GM18907 (cell line): ENCODE data around the gene RNU7-1.
"Not testable (repeated sequence)": the region's sequence is repeated elsewhere in the genome, so short reads cannot be mapped to it uniquely, and the experiment has no call there.

ENCODE experiments used
- ATAC-seq: cut with Tn5 transposase; IDR thresholded peaks from one replicate; pipeline ENCODE4 v1.9.1; 2021; ENCODE audit warnings: mild to moderate bottlenecking, moderate library complexity; ENCODE audit not compliant: unreplicated experiment

The RNU7-1 gene

DNA sequence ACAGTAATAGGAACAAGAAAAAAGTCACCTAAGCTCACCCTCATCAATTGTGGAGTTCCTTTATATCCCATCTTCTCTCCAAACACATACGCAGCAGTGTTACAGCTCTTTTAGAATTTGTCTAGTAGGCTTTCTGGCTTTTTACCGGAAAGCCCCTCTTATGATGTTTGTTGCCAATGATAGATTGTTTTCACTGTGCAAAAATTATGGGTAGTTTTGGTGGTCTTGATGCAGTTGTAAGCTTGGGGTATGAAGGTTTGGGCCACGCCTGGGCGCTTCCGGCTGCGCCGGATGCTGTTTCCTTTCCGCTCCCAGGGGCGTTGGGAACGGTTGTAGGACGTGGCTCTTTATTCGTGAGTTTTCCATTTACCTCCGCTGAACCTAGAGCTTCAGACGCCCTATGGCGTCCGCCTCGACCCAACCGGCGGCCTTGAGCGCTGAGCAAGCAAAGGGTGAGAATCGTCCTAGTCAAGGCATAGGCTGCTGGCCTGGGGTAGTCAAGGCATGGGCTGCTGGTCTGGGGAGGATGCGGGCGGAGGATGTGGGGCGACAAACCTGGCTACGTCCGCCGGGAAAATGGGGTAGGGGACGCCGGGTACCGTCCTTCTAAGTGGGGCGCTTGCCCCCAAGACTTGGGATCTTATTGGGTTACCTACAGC is at the start of gene RNU7-1, which contains the start of gene C12orf57:
Gene RNU7-1 (plus strand): TSS at position 95 of the 659 bp plus-strand sequence.
Gene C12orf57 (plus strand): TSS at position 301 of the 659 bp plus-strand sequence. CDS start 100 bp downstream, at position 401.
- peak; percentile 39 for ATAC-seq

- no peak for ATAC-seq
Measured at GRCh38 chr12:6894321-6894720, 49.3 kb upstream of the RNU7-1 start.

- no peak for ATAC-seq
Measured at GRCh38 chr12:6896846-6897435, 46.7 kb upstream of the RNU7-1 start.

- ATAC-seq, result no peak
Measured at GRCh38 chr12:6899427-6899826, 44.2 kb upstream of the RNU7-1 start.

DNA sequence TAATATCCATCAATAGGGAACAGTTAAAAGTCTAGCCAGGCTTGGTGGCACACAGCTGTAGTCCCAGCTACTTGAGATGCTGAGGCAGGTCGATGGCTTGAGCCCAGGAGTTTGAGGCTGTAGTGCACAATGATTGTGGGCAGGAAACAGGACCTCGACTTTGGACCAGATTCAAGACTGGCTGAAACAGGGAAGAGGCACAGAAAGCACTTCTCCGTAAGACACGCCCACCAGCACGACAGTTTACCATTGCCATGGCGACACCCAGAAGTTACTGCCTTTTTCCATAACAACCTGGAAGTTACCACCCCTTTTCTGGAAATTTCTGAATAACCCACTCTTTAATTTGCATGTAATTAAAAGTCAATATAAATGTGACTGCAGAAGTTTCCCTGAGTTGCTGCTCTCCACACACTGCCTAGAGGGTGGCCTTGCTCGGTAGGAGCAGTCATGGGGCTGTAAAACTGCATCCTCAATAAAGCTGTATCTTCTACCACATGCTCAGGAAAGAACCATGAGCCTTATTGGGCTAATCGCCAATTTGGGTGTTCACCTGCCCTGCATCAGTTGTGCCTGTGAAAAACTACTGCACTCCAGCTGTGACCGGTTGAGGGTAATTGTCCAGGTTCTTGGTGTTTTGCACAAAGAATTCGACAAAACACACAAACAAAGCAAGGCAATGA is 43.6 kb upstream of the RNU7-1 start:
- no peak for ATAC-seq

GRCh38 chr12:6902448-6902847 is 41.2 kb upstream of the RNU7-1 start:
- no peak for ATAC-seq

- no peak for ATAC-seq
Measured at GRCh38 chr12:6903722-6904121, 39.9 kb upstream of the RNU7-1 start.

- peak; percentile 90 for ATAC-seq
Measured at GRCh38 chr12:6904280-6905276, 39.0 kb upstream of the RNU7-1 start, which contains the start of gene LRRC23. LRRC23 (plus strand) TSS chr12:6904822; CDS start chr12:6905634, 812 bp downstream.

- ATAC-seq, result no peak
Measured at GRCh38 chr12:6905414-6906040, 38.1 kb upstream of the RNU7-1 start.

GRCh38 chr12:6908141-6908540 is 35.5 kb upstream of the RNU7-1 start:
- ATAC-seq, result not testable (repeated sequence)

DNA sequence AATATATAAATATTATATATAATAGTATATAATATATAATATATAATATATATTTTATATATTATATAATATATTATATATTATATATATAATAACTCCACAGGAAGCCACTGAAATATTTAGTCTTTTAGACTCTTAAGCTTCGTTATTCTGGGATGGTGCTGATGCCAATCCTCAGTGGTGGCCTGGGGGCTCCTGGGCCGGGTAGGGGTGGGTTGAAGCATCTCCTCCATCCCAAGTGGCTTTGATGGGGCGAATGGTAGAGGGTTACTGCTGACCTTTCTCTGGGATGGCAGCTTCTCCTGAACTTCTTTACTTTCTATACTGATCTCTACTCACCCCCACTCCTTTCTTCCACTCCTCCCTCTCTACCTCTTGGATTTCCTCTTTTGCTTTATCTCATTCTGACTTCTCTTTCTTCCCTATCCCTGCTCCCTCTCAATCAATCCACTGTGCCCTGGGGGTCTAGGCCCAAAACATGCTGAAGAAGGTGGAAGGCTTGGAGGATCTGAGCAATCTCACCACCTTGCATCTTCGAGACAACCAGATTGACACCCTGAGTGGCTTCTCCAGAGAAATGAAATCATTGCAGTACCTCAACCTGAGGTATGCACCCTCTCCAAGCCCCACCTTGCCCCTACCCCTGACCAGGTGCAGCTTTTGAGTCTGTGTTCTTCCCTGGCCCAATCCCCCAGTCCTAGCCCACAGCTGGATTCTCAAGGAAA is 34.0 kb upstream of the RNU7-1 start:
- ATAC-seq, result no peak

GRCh38 chr12:6912164-6912935 is 31.3 kb upstream of the RNU7-1 start:
- ATAC-seq, result no peak

DNA sequence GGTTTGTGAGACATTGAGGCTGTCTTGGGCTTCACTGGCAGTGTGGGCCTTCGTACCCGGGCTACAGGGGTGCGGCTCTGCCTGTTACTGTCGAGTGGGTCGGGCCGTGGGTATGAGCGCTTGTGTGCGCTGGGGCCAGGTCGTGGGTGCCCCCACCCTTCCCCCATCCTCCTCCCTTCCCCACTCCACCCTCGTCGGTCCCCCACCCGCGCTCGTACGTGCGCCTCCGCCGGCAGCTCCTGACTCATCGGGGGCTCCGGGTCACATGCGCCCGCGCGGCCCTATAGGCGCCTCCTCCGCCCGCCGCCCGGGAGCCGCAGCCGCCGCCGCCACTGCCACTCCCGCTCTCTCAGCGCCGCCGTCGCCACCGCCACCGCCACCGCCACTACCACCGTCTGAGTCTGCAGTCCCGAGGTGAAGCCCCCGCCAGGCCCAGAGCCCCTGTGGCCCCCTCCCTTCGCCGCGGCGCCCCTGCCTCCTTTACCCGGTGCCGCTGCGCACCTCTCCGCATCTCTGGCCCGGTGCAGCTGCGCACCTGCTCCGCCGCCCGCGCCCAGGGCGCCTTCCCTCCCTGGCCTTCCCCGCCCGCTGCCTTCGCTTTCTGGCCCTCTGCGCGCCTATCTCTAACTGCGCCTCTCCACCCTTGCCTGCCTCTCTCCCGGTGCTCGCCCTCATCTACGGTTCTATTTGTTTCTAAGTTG is 29.2 kb upstream of the RNU7-1 start, which contains the start of gene ENO2:
Gene ENO2 (plus strand): TSS at position 335 of the 701 bp plus-strand sequence. CDS start 1,253 bp downstream, outside the sequence.
- peak; percentile 67 for ATAC-seq

DNA sequence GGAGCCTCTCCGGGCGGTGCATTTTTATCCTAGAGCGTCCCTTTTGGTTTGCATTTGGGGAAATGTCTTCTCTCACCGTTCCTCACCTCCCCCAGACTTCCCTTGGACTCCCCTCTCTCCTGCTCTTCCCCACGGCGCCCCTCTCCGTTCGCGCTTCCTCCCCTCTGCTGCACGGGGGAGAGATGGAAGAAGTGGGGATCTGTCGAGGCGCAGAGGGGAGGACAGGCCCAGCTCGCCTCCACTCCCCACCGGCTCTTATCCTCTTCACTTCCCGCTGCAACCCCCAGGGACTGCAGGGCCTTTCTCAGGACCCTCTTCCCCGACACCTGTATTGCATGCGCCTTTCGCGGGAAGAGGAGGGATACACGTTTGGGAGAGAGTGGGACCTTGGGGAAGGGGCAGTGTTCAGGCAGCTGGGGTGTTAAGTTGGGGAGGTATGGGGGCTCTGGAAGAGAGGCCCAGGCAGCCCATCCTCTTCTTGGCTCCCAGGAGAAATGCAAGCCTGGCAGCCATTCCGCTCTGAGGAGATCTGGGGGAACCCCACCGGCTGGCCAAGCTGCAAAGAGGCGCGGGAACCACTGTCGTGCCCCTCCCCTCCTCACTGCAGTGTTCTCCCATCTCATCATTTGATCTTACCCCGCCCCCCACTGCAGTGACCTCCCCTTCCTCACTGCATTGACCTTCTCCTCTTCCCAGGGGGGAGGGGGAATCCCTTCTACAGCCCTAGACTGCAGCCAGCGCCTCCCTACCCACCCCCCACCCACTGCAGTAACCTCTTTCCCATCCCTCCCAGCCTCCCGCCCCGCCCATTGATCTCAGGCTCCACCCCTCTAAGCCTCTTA is 28.4 kb upstream of the RNU7-1 start:
- ATAC-seq, result peak; percentile 19

- ATAC-seq, result no peak
Measured at GRCh38 chr12:6915789-6916285, 27.8 kb upstream of the RNU7-1 start.

DNA sequence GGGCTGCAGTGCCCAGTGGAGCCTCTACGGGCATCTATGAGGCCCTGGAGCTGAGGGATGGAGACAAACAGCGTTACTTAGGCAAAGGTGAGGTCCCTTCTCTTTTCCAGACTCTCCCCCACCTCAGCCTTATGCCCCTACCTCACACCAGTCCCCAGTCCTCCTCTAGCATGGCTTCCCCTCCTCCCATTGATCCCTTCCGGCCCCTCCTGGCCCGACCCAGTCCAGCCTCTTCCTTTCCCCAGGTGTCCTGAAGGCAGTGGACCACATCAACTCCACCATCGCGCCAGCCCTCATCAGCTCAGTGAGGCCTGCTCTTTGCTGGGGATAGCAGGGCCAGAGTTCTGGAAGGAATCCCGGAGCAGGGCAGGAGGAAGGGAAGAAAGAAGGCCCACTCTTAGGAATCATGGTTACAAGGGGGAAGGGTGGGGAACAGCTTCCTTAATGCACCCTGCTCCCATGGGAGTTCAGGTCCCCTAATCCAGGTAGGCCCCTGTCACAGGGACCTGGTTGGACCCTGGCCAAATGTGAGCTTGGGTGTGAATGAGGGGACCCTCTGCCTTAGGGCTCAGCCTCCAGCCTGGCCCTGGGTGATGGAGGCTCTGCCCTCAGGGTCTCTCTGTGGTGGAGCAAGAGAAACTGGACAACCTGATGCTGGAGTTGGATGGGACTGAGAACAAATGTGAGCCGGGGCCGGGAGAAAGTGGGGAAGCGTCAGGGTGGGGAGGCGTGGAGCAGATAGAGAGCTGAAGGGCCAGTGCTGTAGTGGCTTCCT is 27.0 kb upstream of the RNU7-1 start:
- no peak for ATAC-seq
